Measurements from ENCODE around the gene HSPB7.
"Not testable (repeated sequence)": the region's sequence is repeated elsewhere in the genome, so short reads cannot be mapped to it uniquely, and the experiment has no call there.

HSPB7 gene

GRCh38 chr1:16048573-16049189, 30.8 kb upstream of the HSPB7 start:
- peak; percentile 61 for DNase-seq

- DNase-seq, result no peak
Observed at GRCh38 chr1:16047791-16048475, 30.1 kb upstream of the HSPB7 start.

GRCh38 chr1:16046842-16047241, 29.0 kb upstream of the HSPB7 start:
- DNase-seq, result no peak

- DNase-seq, result no peak
Observed at GRCh38 chr1:16043950-16044349, 26.1 kb upstream of the HSPB7 start.

GRCh38 chr1:16043521-16043920, 25.7 kb upstream of the HSPB7 start, which contains the start of gene CLCNKB:
TSS of gene CLCNKB (plus strand) at chr1:16043782. CDS start at chr1:16044493, 711 bp downstream.
- DNase-seq, result no peak

DNA sequence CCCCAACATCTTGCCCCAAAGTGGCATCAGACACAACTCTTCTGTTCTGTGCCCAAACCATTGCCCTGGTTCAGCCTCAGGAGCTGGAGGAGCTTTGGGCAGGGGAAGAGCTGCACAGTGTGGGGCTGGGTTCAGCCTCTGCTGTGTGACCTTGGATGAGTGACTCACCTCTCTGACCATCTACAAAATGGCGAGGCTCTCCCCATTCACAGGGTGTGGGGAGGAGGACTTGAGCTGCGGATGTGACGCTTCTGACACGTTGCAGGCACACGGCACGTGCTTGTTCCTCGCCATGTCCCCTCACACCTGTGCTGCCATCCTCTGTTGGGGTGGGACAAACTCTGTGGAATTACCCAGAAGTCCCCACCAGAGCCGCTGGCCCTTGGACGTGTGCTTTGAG, 24.8 kb upstream of the HSPB7 start:
- not testable (repeated sequence) for DNase-seq

- DNase-seq, result no peak
Observed at GRCh38 chr1:16042096-16042495, 24.3 kb upstream of the HSPB7 start.

GRCh38 chr1:16041200-16041599, 23.4 kb upstream of the HSPB7 start:
- DNase-seq, result no peak

DNA sequence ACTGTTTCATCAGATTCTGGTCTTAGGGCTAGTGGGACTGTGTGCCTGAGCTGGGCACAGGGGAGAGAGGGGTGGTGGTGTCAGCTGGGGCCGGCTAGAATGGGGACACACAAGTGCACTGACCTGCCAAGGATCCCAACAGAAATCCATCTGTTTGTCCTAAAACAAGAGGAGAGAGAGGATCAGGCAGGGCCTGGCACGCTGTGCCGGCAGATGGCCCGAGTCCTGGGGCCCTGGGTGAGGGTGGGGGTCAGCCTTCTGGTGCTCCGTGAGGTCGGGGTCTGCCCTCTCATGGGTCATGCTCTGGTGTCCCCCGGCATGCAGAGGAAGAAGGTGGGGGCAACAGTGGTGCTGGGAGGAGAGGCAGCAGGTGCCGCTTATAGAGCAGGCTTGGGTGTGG, 22.0 kb upstream of the HSPB7 start:
- DNase-seq, result not testable (repeated sequence)

DNA sequence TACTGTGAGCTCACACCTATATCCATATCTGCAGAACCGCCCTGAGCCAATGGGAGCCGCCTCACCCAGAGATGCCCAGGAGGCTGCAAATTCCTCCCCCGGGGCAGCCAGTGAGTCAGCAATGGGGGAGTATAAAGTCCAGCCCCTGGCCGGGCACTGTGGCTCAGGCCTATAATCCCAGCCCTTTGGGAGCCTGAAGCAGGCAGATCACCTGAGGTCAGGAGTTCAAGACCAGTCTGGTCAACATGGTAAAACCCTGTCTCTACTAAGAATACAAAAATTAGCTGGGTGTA, 20.7 kb upstream of the HSPB7 start:
- DNase-seq, result no peak

- not testable (repeated sequence) for DNase-seq
Observed at GRCh38 chr1:16036461-16036860, 18.6 kb upstream of the HSPB7 start.

- not testable (repeated sequence) for DNase-seq
Observed at GRCh38 chr1:16033103-16033632, 15.3 kb upstream of the HSPB7 start.

DNA sequence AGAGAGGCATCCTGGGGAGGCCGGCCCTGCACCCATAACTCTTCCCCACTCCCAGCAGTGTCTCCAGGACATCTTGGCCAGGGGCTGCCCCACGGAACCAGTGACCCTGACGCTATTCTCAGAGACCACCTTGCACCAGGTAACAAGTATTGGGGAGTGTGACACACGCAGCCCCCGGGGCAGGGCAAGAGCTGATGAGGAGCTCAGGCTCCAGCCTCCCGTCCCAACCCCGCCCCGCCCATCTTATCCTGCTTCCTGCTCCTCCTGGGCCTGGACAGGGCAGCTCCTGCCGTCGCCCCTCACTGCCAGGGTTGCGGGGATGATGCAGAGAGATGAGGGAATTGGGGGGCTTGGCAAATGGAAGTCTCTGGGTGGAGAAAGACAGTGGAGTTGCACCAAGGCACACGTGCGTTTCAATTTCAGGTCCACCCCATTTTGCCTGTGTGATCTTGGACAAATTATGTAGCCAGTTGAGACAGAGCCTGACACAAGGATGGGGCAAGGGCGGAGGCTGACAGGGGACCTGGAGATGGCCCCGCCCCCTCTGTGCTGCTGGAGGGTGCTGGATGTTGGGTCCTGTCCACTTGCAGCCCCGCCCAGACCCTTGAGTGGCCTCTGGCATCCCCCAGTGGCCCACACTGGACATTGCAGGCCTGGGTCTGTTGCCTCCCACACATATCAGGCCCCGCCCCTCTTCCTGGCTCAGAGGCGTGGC, 14.7 kb upstream of the HSPB7 start:
- DNase-seq, result peak; percentile 30

GRCh38 chr1:16031551-16031950, 13.7 kb upstream of the HSPB7 start:
- no peak for DNase-seq

DNA sequence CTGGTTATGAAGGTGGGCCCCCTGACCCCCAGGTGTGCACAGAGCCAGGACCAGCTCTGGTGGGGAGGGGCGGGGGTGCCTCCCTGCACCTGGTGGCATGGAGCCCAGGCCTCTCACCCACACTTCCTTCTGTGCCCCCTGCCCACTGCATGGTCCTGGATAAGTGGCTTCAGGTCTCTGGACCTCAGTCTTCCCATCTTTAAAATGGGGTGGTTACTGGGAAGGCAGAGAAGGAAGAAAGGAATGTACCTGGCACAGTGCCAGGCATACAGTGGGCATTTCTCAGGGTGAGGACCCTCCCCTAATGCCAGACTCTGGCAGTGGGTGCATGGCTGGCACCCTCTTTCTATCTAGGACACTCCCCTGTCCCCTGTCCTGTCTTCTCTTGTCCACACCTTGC, 11.4 kb upstream of the HSPB7 start:
- DNase-seq, result no peak

DNA sequence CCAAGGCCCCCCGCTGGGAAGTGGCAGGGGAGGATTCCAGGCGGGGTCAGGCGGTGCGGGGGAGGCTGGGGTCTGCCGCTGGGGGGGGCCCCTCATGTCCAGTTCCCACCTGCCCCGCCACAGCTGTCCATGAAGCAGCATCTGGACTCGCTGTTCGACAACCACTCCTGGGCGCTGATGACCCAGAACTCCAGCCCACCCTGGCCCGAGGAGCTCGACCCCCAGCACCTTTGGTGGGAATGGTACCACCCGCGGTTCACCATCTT, 11.1 kb upstream of the HSPB7 start:
- not testable (repeated sequence) for DNase-seq

DNA sequence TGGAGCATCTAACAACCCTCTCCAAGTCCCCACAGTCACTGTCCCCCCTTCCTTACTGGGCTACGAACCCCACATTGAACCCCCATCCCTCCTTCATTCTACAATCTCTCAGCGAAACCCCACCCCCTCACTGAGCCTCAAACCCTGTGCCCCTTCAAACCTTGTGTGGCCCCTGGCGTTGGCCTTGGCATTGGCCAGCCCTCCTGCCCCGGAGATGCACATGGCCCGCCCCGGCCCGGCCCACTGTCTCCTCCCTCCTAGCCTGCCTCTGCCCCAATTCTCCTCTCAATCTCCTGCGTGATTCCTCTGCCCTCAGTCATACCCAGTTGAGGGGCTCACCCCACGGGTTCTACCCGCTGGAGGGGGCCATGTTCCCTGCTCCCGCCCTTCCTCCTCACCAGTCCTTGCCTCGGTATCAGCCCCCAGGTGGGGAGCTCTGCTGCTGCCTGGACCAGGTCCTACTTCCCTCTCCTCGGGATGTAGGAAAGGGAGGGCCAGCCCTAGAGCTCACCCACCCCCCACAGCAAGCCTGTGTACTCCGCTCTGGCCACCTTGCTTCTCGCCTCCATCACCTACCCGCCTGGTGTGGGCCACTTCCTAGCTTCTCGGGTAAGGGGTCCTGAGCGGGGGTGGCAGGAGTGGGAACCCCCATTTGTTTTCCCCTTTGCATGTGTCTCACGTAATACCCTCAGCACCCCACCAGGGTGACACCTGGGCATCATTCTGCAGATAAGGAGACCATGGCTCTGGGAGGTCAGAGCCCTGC, 10.6 kb upstream of the HSPB7 start:
- no peak for DNase-seq

DNA sequence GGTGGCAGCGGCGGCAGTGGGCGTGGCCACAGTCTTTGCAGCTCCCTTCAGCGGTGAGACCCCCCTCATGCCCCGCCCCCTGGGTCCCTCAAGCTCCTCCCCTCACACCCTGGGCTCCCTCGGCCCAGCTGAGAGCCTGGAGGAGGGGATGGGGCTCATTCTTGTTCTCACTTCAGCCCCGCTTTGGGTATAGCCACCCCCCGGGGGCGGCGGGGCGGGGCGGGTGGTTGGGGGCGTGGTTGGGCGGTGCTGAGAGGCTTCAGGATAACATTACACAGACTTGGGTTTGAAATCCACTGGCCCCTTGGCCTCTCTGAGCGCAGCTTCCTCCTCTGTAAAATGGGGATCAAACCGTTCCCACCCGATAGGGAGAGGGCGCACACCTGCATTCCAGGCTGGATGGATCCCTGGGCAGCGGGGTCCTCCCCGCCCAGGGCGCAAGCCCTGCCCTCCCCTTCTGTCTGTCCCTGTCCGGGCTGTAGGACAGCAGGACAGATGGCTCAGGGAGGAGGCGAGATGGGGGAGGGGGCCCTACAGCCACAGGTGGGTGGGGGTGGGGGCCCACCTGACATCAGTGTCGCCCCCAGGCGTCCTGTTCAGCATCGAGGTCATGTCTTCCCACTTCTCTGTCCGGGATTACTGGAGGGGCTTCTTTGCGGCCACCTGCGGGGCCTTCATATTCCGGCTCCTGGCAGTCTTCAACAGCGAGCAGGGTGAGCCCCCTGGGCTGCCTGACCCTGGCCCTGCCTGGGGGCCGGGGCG, 9.1 kb upstream of the HSPB7 start:
- no peak for DNase-seq

- not testable (repeated sequence) for DNase-seq
Observed at GRCh38 chr1:16026302-16026701, 8.5 kb upstream of the HSPB7 start.

- DNase-seq, result no peak
Observed at GRCh38 chr1:16023050-16023653, 5.3 kb upstream of the HSPB7 start.

- no peak for DNase-seq
Observed at GRCh38 chr1:16022393-16022792, 4.5 kb upstream of the HSPB7 start.

- DNase-seq, result no peak
Observed at GRCh38 chr1:16021681-16022080, 3.8 kb upstream of the HSPB7 start, which contains the start of gene CLCNKA. TSS of gene CLCNKA (plus strand) at chr1:16022036. CDS start at chr1:16022620, 584 bp downstream.

Measured in NCI-H345 (cell line).